ENCODE results near the gene RBPMS2. TPM values are rescaled to one million over a fixed set of nuclear protein-coding genes. Genes with fewer than 3 reads are reported as not detected.
A peak's percentile ranks its signal among the peaks of the same experiment; 100 is the strongest.

RBPMS2 gene
- polyA plus RNA-seq, 2 of the 4 experiments (the other 2 are of a cell fraction) = 3.0 to 8.7 TPM

- peaks cover 61% of the 10 kb centered on the region for H3K4me1 ChIP-seq
- WGBS (ENCODE audit: missing lambda C conversion rate) = 85% methylated on average over 3 of the region's 3 CpGs
- no peak for ATAC-seq
- 0 out of 3 replicates have a peak overlapping the region, but pooled peaks have one; percentile 0 for H3K4me2 ChIP-seq
- POLR2A ChIA-PET = interaction anchor here (0.6 kb wide), 1 partner anchor 594 kb away, joined by 8 read pairs; no protein-coding TSS in a partner anchor
- H3K27ac ChIP-seq = no peak overlapping the region
- no peak overlapping the region for H3K4me3 ChIP-seq
- no peak for FAIRE-seq
- H3K9me3 ChIP-seq = no peaks in the 10 kb centered on the region
- no peak for DNase-seq (ENCODE audit: low read depth in 1 of 2, low spot score in 1 of 2)
- TF ChIP-seq FOSL2 (IDR thresholded peaks at IDR 0.05) (no peak), FOSL2 (CRISPR knock-in tag; IDR thresholded peaks at IDR 0.05) (0 out of 2 replicates have a peak, but pooled peaks have one; percentile 20), HOXB5 (CRISPR knock-in tag; IDR thresholded peaks at IDR 0.05) (no peak)
- CTCF ChIA-PET = interaction anchor here (0.8 to 27.3 kb wide), 4 partner anchors 15 to 519 kb away, joined by 3 to 1052 read pairs (median 95); no protein-coding TSS in a partner anchor
Measured at GRCh38 chr15:64697911-64698369, 77.4 kb downstream of the RBPMS2 start.

GRCh38 chr15:64696481-64696880, 78.9 kb downstream of the RBPMS2 start:
- Histone ChIP-seq H3K27ac (no peak overlapping the region), H3K4me3 (no peak overlapping the region), H3K4me1 (peaks cover 58% of the 10 kb centered on the region), H3K4me2 (no peak overlapping the region), H3K9me3 (no peaks in the 10 kb centered on the region)
- DNase-seq (ENCODE audit: low read depth in 1 of 2, low spot score in 1 of 2) (no peak), ATAC-seq (no peak), FAIRE-seq (no peak)
- 87% methylated on average over 3 of the region's 3 CpGs for WGBS (ENCODE audit: missing lambda C conversion rate)
- ChIA-PET POLR2A (no interaction called here), CTCF (interaction anchor here (0.6 to 27.3 kb wide), 4 partner anchors 13 to 270 kb away, joined by 3 to 1052 read pairs (median 96); no protein-coding TSS in a partner anchor)
- TF ChIP-seq JUN (IDR thresholded peaks at IDR 0.05) (no peak), POLR2AphosphoS2 (conservative IDR thresholded peaks at IDR 0.05; ENCODE audit: low read length) (no peak)

GRCh38 chr15:64695561-64695992, 79.8 kb downstream of the RBPMS2 start:
- POLR2A ChIA-PET = interaction anchor here (0.6 kb wide), 1 partner anchor 10 kb away, joined by 3 read pairs; no protein-coding TSS in a partner anchor
- Histone ChIP-seq H3K9me3 (no peaks in the 10 kb centered on the region), H3K27ac (no peak overlapping the region), H3K4me2 (no peak overlapping the region), H3K4me1 (peaks cover 49% of the 10 kb centered on the region), H3K4me3 (no peak overlapping the region)
- no peak for FAIRE-seq
- no peak for ATAC-seq
- TF ChIP-seq RARB (CRISPR knock-in tag; IDR thresholded peaks at IDR 0.05) (no peak), SREBF2 (IDR thresholded peaks at IDR 0.05) (no peak), KDM1A (IDR thresholded peaks at IDR 0.05; ENCODE audit: low read depth) (no peak), NR3C1 (IDR thresholded peaks at IDR 0.05) (no peak), USF2 (IDR thresholded peaks at IDR 0.05) (no peak), FOXS1 (CRISPR knock-in tag; IDR thresholded peaks at IDR 0.05) (no peak), TFCP2L1 (CRISPR knock-in tag; IDR thresholded peaks at IDR 0.05) (no peak), NFE2L2 (conservative IDR thresholded peaks at IDR 0.05; ENCODE audit: low read length) (no peak)
- WGBS (ENCODE audit: missing lambda C conversion rate) = 91% methylated on average over 6 of the region's 6 CpGs
- DNase-seq (ENCODE audit: low read depth in 1 of 2, low spot score in 1 of 2) = no peak
- CTCF ChIA-PET = interaction anchor here (0.6 to 27.3 kb wide), 5 partner anchors 12 to 269 kb away, joined by 3 to 1052 read pairs (median 11); no protein-coding TSS in a partner anchor

- FAIRE-seq (no peak), DNase-seq (ENCODE audit: low read depth in 1 of 2, low spot score in 1 of 2) (no peak), ATAC-seq (no peak)
- POLR2A ChIA-PET = no interaction called here
- peaks cover 41% of the 10 kb centered on the region for H3K4me1 ChIP-seq
- CTCF ChIA-PET = interaction anchor here (1.7 to 27.3 kb wide), 4 partner anchors 12 to 115 kb away, joined by 5 to 1052 read pairs (median 99); no protein-coding TSS in a partner anchor
- H3K4me2 ChIP-seq = no peak overlapping the region
- WGBS (ENCODE audit: missing lambda C conversion rate) = 98% methylated on average over 2 of the region's 2 CpGs
- no peak overlapping the region for H3K27ac ChIP-seq
- no peaks in the 10 kb centered on the region for H3K9me3 ChIP-seq
- no peak overlapping the region for H3K4me3 ChIP-seq
- no peak for TF ChIP-seq CBX8 (IDR thresholded peaks at IDR 0.05)
- TF ChIP-seq E2F6 (IDR thresholded peaks at IDR 0.05; ENCODE audit: borderline replicate concordance, low read depth) = no peak
- no peak for TF ChIP-seq FOXS1 (CRISPR knock-in tag; IDR thresholded peaks at IDR 0.05)
- TF ChIP-seq ZSCAN20 (CRISPR knock-in tag; IDR thresholded peaks at IDR 0.05) = no peak
- TF ChIP-seq HMGXB4 (CRISPR knock-in tag; IDR thresholded peaks at IDR 0.05; ENCODE audit: borderline replicate concordance) = no peak
- TF ChIP-seq EHF (CRISPR knock-in tag; IDR thresholded peaks at IDR 0.05) = no peak
- TF ChIP-seq MAFK (IDR thresholded peaks at IDR 0.05; ENCODE audit: partially characterized antibody) = no peak
- no peak for TF ChIP-seq CTCF (IDR thresholded peaks at IDR 0.05)
- no peak for TF ChIP-seq KDM5A (IDR thresholded peaks at IDR 0.05)
- no peak for TF ChIP-seq NPAS2 (CRISPR knock-in tag; IDR thresholded peaks at IDR 0.05; ENCODE audit: borderline replicate concordance)
- no peak for TF ChIP-seq ZC3H11A (IDR thresholded peaks at IDR 0.05)
- no peak for TF ChIP-seq HDAC2 (IDR thresholded peaks at IDR 0.05)
- TF ChIP-seq JUN (IDR thresholded peaks at IDR 0.05) = no peak
- TF ChIP-seq HES2 (IDR thresholded peaks at IDR 0.05) = no peak
- no peak for TF ChIP-seq HOXB5 (CRISPR knock-in tag; IDR thresholded peaks at IDR 0.05)
- TF ChIP-seq RAD21 (conservative IDR thresholded peaks at IDR 0.05 in 1 of 2, IDR thresholded peaks at IDR 0.05 in 1 of 2) = no peak
- no peak for TF ChIP-seq NFE2L2 (conservative IDR thresholded peaks at IDR 0.05; ENCODE audit: low read length)
- TF ChIP-seq ZNF302 (CRISPR knock-in tag; IDR thresholded peaks at IDR 0.05) = no peak
Measured at GRCh38 chr15:64694816-64695215, 80.6 kb downstream of the RBPMS2 start.
